Esophagus squamous epithelium (tissue), 4 donors: ENCODE data around the gene UBXN2A.

ENCODE experiments used
- CTCF ChIP-seq, 6 experiments: fragments of 450-650 bp in 4 of 6; fragments of 200-600 bp in 2 of 6; sonication (generic) in 2 of 6; IDR thresholded peaks; one replicate each; pipeline ENCODE4 v1.5.1; 2016 to 2019; ENCODE audit warnings: antibody characterized with exemption in 6 of 6, mild to moderate bottlenecking in 4 of 6, moderate library complexity in 4 of 6
- POLR2A ChIP-seq, 4 donors: fragments of 450-650 bp; IDR thresholded peaks; one replicate each; pipeline ENCODE4 v1.6.1; 2017; ENCODE audit warnings: antibody characterized with exemption in 4 of 4, mild to moderate bottlenecking in 4 of 4, moderate library complexity in 3 of 4

GRCh38 chr2:23944976-23945375, 4.7 kb downstream of the UBXN2A start:
- no peak for TF ChIP-seq CTCF (IDR thresholded peaks at IDR 0.05)
- no peak for TF ChIP-seq POLR2A (IDR thresholded peaks at IDR 0.05)
